OCI-LY1 (cell line): ENCODE data around the gene BOC.

ENCODE experiments used
- CTCF ChIP-seq: fragments of 200-600 bp; sonication (generic), shearing (Covaris generic); IDR thresholded peaks from 2 replicates; pipeline ENCODE4 v1.5.1; 2017; ENCODE audit warnings: mild to moderate bottlenecking, antibody characterized with exemption, low read length, moderate library complexity, mixed read lengths
- EZH2 ChIP-seq: fragments of 200-600 bp; sonication (generic), shearing (Covaris generic); IDR thresholded peaks from 2 replicates; pipeline ENCODE4 v1.8.0; 2017; ENCODE audit warnings: borderline replicate concordance, mixed run types, mild to moderate bottlenecking, antibody characterized with exemption, low read length, moderate library complexity, mixed read lengths

GRCh38 chr3:113232342-113232741, 21.0 kb downstream of the BOC start:
- no peak for TF ChIP-seq CTCF
- no peak for TF ChIP-seq EZH2
